Hepatocyte (in vitro differentiated cells): ENCODE measurements around the gene S1PR5. TPM values are rescaled to one million over a fixed set of nuclear protein-coding genes. Genes with fewer than 3 reads are reported as not detected.

ENCODE experiments used
- DNase-seq: peaks from one replicate; pipeline ENCODE4 v3.0.0-alpha.2; 2016; ENCODE audit warnings: low spot score
- H2AFZ ChIP-seq: fragments of 200-600 bp; sonication (generic); 2 replicates; pipeline ENCODE4 v1.6.0; 2016; ENCODE audit warnings: antibody characterized with exemption, mild to moderate bottlenecking
- H3K27ac ChIP-seq: fragments of 200-600 bp; sonication (generic); 2 replicates; pipeline ENCODE4 v1.5.1; 2016; ENCODE audit warnings: mild to moderate bottlenecking
- H3K27me3 ChIP-seq: fragments of 200-600 bp; sonication (generic); 2 replicates; pipeline ENCODE4 v1.6.1; 2016
- H3K36me3 ChIP-seq: fragments of 200-600 bp; sonication (generic); replicated peaks from 2 replicates; pipeline ENCODE4 v1.5.1; 2016; ENCODE audit warnings: low read depth; ENCODE audit not compliant: insufficient read depth
- H3K4me1 ChIP-seq: fragments of 200-600 bp; sonication (generic); 2 replicates; pipeline ENCODE4 v1.5.1; 2016; ENCODE audit warnings: mild to moderate bottlenecking, moderate library complexity; ENCODE audit not compliant: insufficient read depth
- H3K4me2 ChIP-seq: fragments of 200-600 bp; sonication (generic); 2 replicates; pipeline ENCODE4 v1.6.0; 2016
- H3K4me3 ChIP-seq: fragments of 200-600 bp; sonication (generic); 2 replicates; pipeline ENCODE4 v1.5.1; 2016; ENCODE audit warnings: mild to moderate bottlenecking
- H3K79me2 ChIP-seq: fragments of 200-600 bp; sonication (generic); 2 replicates; pipeline ENCODE4 v1.6.0; 2017; ENCODE audit warnings: mild to moderate bottlenecking
- H3K9me2 ChIP-seq: fragments of 200-600 bp; sonication (generic); replicated peaks from 2 replicates; pipeline ENCODE4 v1.6.0; 2017; ENCODE audit warnings: mild to moderate bottlenecking; ENCODE audit not compliant: insufficient read depth
- H3K9me3 ChIP-seq: fragments of 200-600 bp; sonication (generic); 2 replicates; pipeline ENCODE4 v1.5.1; 2016; ENCODE audit warnings: low read depth, mild to moderate bottlenecking
- H4K20me1 ChIP-seq: fragments of 200-600 bp; sonication (generic); 2 replicates; pipeline ENCODE4 v1.6.0; 2016; ENCODE audit warnings: mild to moderate bottlenecking; ENCODE audit not compliant: insufficient read depth, poor library complexity, severe bottlenecking
- CTCF ChIP-seq: fragments of 200-600 bp; sonication (generic); IDR thresholded peaks from 2 replicates; pipeline ENCODE4 v1.5.1; 2016; ENCODE audit warnings: antibody characterized with exemption, mild to moderate bottlenecking; ENCODE audit not compliant: poor library complexity
- EZH2 ChIP-seq: fragments of 200-600 bp; sonication (generic); IDR thresholded peaks from 2 replicates; pipeline ENCODE4 v1.6.1; 2016; ENCODE audit warnings: antibody characterized with exemption, mild to moderate bottlenecking, borderline replicate concordance
- EZH2phosphoT487 ChIP-seq: fragments of 200-600 bp; sonication (generic); IDR thresholded peaks from one replicate; pipeline ENCODE4 v1.6.1; 2018; ENCODE audit warnings: antibody characterized with exemption, mild to moderate bottlenecking, low read depth, moderate library complexity; ENCODE audit not compliant: unreplicated experiment, severe bottlenecking
- WGBS: methylation state at CpG from one replicate; pipeline ENCODE4 v1.1.6; 2016; ENCODE audit warnings: low lambda C conversion rate; ENCODE audit errors: missing lambda C conversion rate; 5-methylcytosine and 5-hydroxymethylcytosine counted together
- polyA plus RNA-seq: library from polyadenylated mRNA; unstranded; fragments of >200 nt; fragmentation: Nextera tagmentation; extraction: Ambion mirVana; gene quantifications from 2 replicates; pipeline ENCODE4 v1.2.1, GENCODE V29; 2016
- total RNA-seq: library from RNA; depleted of rRNA; stranded (reverse); fragments of >200 nt; gene quantifications from 2 replicates; pipeline ENCODE4 v1.2.3, GENCODE V29; 2014

S1PR5 gene
- total and polyA plus RNA-seq, 2 experiments from 2014 or later = 0.17 to 0.75 TPM

- H3K4me1 ChIP-seq = peaks cover 3% of the 10 kb centered on the region
- WGBS = 97% methylated on average over 7 of the region's 7 CpGs
These were observed 32.5 kb upstream of the S1PR5 start for GRCh38 chr19:10549733-10550132.

GRCh38 chr19:10548746-10549276, 31.6 kb upstream of the S1PR5 start:
- H3K27me3 ChIP-seq = no peaks in the 10 kb centered on the region
- H3K4me1 ChIP-seq = peaks cover 9% of the 10 kb centered on the region
- H3K4me3 ChIP-seq = no peak overlapping the region
- H3K27ac ChIP-seq = no peak overlapping the region
- no peaks in the 10 kb centered on the region for H4K20me1 ChIP-seq
- no peaks in the 10 kb centered on the region for H3K36me3 ChIP-seq
- H2AFZ ChIP-seq = no peak overlapping the region
- peaks cover 28% of the 10 kb centered on the region for H3K79me2 ChIP-seq
- no peaks in the 10 kb centered on the region for H3K9me3 ChIP-seq
- DNase-seq = no peak
- H3K4me2 ChIP-seq = no peak overlapping the region
- 97% methylated on average over 16 of the region's 18 CpGs for WGBS
- TF ChIP-seq EZH2phosphoT487 (no peak), EZH2 (no peak), CTCF (no peak)
- no peaks in the 10 kb centered on the region for H3K9me2 ChIP-seq

More at GRCh38 chr19:10549733-10550132, 32.5 kb upstream of the S1PR5 start:
- Histone ChIP-seq H3K4me3 (no peak overlapping the region), H3K27me3 (no peaks in the 10 kb centered on the region), H3K9me2 (no peaks in the 10 kb centered on the region), H3K79me2 (peaks cover 18% of the 10 kb centered on the region), H3K27ac (no peak overlapping the region), H2AFZ (no peak overlapping the region), H4K20me1 (no peaks in the 10 kb centered on the region), H3K36me3 (no peaks in the 10 kb centered on the region), H3K4me2 (no peak overlapping the region), H3K9me3 (no peaks in the 10 kb centered on the region)
- DNase-seq = no peak
- TF ChIP-seq EZH2 (no peak), EZH2phosphoT487 (no peak), CTCF (no peak)

GRCh38 chr19:10546817-10547216, 29.6 kb upstream of the S1PR5 start:
- Histone ChIP-seq H2AFZ (no peak overlapping the region), H3K27ac (no peak overlapping the region), H3K79me2 (peaks cover 28% of the 10 kb centered on the region), H4K20me1 (no peaks in the 10 kb centered on the region), H3K9me3 (no peaks in the 10 kb centered on the region), H3K9me2 (no peaks in the 10 kb centered on the region), H3K27me3 (no peaks in the 10 kb centered on the region), H3K4me3 (no peak overlapping the region), H3K36me3 (no peaks in the 10 kb centered on the region), H3K4me2 (no peak overlapping the region), H3K4me1 (peaks cover 9% of the 10 kb centered on the region)
- DNase-seq = no peak
- no peak for TF ChIP-seq CTCF
- no peak for TF ChIP-seq EZH2
- no peak for TF ChIP-seq EZH2phosphoT487
- 97% methylated on average over 17 of the region's 17 CpGs for WGBS
